Neutrophil (primary cell): ENCODE results near the gene IFITM2.
A peak's percentile ranks its signal among the peaks of the same experiment; 100 is the strongest.
"Not testable (repeated sequence)": the region's sequence is repeated elsewhere in the genome, so short reads cannot be mapped to it uniquely, and the experiment has no call there.

Source experiments
- H3K27ac ChIP-seq: fragments of 200-600 bp; sonication (generic); 2 replicates; pipeline ENCODE4 v1.5.1; 2016; ENCODE audit warnings: mild to moderate bottlenecking, moderate library complexity
- H3K27me3 ChIP-seq: fragments of 200-600 bp; sonication (generic); 2 replicates; pipeline ENCODE4 v1.6.0; 2016; ENCODE audit warnings: mild to moderate bottlenecking
- H3K36me3 ChIP-seq: fragments of 200-600 bp; sonication (generic); 2 replicates; pipeline ENCODE4 v1.5.1; 2017
- H3K4me1 ChIP-seq, 2 experiments: fragments of 200-600 bp in 1 of 2; sonication (generic) in 1 of 2; 1 replicate in 1 of 2; 2 replicates in 1 of 2; pipeline versions ENCODE4 v1.5.1 to v1.6.1; 2013 to 2016; ENCODE audit warnings: low read depth in 1 of 2, low read length in 1 of 2, mild to moderate bottlenecking in 1 of 2, moderate library complexity in 1 of 2; ENCODE audit not compliant: control insufficient read depth in 1 of 2, insufficient read depth in 1 of 2
- H3K4me3 ChIP-seq, 2 experiments: fragments of 200-600 bp in 1 of 2; sonication (generic) in 1 of 2; 1 replicate in 1 of 2; 2 replicates in 1 of 2; pipeline ENCODE4 v1.5.1; 2013 to 2016; ENCODE audit warnings: low read depth in 1 of 2, low read length in 1 of 2, mild to moderate bottlenecking in 1 of 2, moderate library complexity in 1 of 2
- H3K9me3 ChIP-seq: fragments of 200-600 bp; sonication (generic); 2 replicates; pipeline ENCODE4 v1.5.1; 2016
- TF ChIP-seq, protein P1 (sequence below): fragments of 200-600 bp; sonication (generic); IDR thresholded peaks from 2 replicates; pipeline ENCODE4 v1.5.1; 2016; ENCODE audit warnings: antibody characterized with exemption

IFITM2 gene

GRCh38 chr11:307766-308708, at the start of gene IFITM2:
Gene IFITM2, plus strand, starts transcription at chr11:307816. Its CDS starts 377 bp downstream, at chr11:308193.
- TF ChIP-seq, protein P1, sequence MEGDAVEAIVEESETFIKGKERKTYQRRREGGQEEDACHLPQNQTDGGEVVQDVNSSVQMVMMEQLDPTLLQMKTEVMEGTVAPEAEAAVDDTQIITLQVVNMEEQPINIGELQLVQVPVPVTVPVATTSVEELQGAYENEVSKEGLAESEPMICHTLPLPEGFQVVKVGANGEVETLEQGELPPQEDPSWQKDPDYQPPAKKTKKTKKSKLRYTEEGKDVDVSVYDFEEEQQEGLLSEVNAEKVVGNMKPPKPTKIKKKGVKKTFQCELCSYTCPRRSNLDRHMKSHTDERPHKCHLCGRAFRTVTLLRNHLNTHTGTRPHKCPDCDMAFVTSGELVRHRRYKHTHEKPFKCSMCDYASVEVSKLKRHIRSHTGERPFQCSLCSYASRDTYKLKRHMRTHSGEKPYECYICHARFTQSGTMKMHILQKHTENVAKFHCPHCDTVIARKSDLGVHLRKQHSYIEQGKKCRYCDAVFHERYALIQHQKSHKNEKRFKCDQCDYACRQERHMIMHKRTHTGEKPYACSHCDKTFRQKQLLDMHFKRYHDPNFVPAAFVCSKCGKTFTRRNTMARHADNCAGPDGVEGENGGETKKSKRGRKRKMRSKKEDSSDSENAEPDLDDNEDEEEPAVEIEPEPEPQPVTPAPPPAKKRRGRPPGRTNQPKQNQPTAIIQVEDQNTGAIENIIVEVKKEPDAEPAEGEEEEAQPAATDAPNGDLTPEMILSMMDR, result peak; percentile 81
- not testable (repeated sequence) for H3K27me3 ChIP-seq, H3K9me3 ChIP-seq
- Histone ChIP-seq H3K4me1 (peaks cover 44 to 61% of the 10 kb centered on the region in 2 experiments), H3K4me3 (peak within 1 kb of the TSS; percentile 89 to 100), H3K36me3 (peaks cover 13% of the 10 kb centered on the region), H3K27ac (peak within 1 kb of the TSS; percentile 97)

GRCh38 chr11:259413-259812, 48.2 kb upstream of the IFITM2 start:
- Histone ChIP-seq H3K27ac (no peak overlapping the region), H3K4me3 (no peak overlapping the region), H3K36me3 (no peaks in the 10 kb centered on the region), H3K9me3 (no peaks in the 10 kb centered on the region), H3K27me3 (peaks cover 5% of the 10 kb centered on the region), H3K4me1 (no peaks in the 10 kb centered on the region)
- TF ChIP-seq, protein P1, result no peak

DNA sequence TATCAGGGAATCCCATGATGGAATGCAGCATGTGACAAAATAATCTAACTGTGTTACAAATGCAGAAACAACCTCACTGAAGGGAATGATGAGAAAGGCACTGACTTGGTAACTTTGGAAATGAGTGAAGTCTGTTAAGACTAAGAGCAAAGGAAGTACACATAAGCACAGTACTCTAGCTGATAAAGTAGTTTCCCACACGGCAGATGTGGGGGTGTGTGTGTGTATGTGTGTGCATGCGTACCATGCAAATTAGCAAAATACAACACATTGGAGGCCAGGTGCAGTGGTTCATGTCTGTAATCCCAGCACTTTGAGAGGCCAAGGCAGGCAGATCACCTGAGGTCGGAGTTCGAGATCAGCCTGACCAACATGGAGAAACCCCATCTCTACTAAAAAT, 46.0 kb upstream of the IFITM2 start:
- H3K9me3 ChIP-seq, result no peaks in the 10 kb centered on the region
- H3K27me3 ChIP-seq, result peaks cover 5% of the 10 kb centered on the region
- no peaks in the 10 kb centered on the region for H3K4me1 ChIP-seq
- H3K4me3 ChIP-seq, result no peak overlapping the region
- TF ChIP-seq, protein P1, result no peak
- no peaks in the 10 kb centered on the region for H3K36me3 ChIP-seq
- H3K27ac ChIP-seq, result no peak overlapping the region

DNA sequence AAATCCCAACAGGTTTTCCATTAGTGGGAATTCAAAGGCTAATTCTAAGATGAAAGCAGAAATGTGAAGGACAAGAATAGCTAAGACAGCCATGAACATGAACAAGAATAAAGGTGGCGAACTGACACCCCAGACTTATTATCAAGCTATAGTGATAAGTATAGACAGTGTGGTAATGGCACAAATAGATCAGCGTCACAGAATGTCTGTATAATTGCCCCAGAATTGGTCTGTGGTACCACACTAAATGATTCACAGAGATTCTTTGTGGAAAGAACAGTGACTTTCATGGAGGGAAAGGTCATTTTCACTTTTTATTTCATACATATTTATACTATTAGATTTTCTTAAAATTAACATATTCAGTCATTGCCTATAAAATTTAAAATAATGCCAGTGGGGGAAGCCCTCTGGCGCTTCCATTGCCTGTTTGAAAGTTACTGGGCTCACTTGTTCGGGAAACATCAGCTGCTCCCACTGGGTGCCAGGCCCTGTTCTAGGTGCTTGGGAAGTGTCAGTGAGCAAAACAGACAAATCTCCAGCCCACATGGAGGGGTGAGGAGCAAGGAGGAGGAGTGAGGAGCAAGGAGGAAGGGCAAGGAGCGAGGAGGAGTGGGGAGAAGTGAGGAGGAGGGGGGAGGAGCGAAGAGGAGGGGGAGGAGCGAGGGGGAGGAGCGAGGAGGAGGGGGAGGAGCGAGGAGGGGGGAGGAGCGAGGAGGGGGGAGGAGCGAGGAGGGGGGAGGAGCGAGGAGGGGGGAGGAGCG, 40.8 kb upstream of the IFITM2 start:
- H3K36me3 ChIP-seq, result no peaks in the 10 kb centered on the region
- H3K4me1 ChIP-seq, result peaks cover 35 to 38% of the 10 kb centered on the region in 2 experiments
- H3K27me3 ChIP-seq, result no peaks in the 10 kb centered on the region
- TF ChIP-seq, protein P1, result no peak
- H3K9me3 ChIP-seq, result no peaks in the 10 kb centered on the region
- peak overlapping the region; percentile 70 for H3K27ac ChIP-seq
- H3K4me3 ChIP-seq, result no peak overlapping the region

- Histone ChIP-seq H3K4me1 (peaks cover 35 to 38% of the 10 kb centered on the region in 2 experiments), H3K27ac (peak overlapping the region; percentile 100), H3K4me3 (peak overlapping the region; percentile 79 to 99), H3K27me3 (no peaks in the 10 kb centered on the region), H3K36me3 (no peaks in the 10 kb centered on the region), H3K9me3 (no peaks in the 10 kb centered on the region)
- TF ChIP-seq, protein P1, result peak; percentile 9
Observed at GRCh38 chr11:267491-267994, 40.1 kb upstream of the IFITM2 start.
